Measurements from ENCODE around the gene KRT222.

Gene KRT222

DNA sequence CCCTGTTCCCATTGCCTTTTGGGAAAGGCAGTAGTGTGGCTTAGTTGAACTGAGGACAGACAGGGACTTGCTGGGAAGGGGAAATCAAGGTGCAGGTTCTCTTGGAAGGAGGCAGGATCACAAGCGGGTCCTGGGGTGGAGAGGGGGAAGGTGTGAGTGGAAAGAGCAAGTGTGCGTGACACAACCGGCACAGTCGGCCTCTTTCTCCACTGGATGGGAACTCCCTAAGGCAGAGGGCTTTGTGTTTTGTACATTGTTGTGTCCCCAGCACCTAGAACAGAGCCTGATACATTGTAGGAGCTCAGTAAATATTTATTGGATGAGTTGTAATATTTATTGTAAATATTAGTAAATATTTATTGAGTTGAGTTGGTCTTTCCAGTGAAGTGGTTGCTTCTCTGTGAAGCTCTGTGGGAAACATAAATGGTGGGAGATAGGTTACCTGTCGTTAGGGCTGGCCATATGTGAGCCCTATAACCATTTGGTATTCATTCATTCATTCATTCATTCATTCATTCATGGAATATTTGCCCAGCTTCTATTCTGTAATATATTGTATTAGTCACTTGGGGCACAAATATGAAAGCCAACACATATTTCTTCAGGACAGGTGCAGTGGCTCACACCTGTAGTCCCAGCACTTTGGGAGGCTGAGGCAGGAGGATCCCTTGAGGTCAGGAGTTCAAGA, 51.4 kb downstream of the KRT222 start:
- no peak for DNase-seq (ENCODE audit: low read depth in 2 of 2)
- no peak overlapping the region for H3K4me3 ChIP-seq (replicated peaks in 1 of 2; ENCODE audit: low read depth in 2 of 2, low read length in 2 of 2)
- TF ChIP-seq, protein P1, sequence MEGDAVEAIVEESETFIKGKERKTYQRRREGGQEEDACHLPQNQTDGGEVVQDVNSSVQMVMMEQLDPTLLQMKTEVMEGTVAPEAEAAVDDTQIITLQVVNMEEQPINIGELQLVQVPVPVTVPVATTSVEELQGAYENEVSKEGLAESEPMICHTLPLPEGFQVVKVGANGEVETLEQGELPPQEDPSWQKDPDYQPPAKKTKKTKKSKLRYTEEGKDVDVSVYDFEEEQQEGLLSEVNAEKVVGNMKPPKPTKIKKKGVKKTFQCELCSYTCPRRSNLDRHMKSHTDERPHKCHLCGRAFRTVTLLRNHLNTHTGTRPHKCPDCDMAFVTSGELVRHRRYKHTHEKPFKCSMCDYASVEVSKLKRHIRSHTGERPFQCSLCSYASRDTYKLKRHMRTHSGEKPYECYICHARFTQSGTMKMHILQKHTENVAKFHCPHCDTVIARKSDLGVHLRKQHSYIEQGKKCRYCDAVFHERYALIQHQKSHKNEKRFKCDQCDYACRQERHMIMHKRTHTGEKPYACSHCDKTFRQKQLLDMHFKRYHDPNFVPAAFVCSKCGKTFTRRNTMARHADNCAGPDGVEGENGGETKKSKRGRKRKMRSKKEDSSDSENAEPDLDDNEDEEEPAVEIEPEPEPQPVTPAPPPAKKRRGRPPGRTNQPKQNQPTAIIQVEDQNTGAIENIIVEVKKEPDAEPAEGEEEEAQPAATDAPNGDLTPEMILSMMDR (IDR thresholded peaks at IDR 0.05; ENCODE audit: low read depth, low read length) = no peak

DNA sequence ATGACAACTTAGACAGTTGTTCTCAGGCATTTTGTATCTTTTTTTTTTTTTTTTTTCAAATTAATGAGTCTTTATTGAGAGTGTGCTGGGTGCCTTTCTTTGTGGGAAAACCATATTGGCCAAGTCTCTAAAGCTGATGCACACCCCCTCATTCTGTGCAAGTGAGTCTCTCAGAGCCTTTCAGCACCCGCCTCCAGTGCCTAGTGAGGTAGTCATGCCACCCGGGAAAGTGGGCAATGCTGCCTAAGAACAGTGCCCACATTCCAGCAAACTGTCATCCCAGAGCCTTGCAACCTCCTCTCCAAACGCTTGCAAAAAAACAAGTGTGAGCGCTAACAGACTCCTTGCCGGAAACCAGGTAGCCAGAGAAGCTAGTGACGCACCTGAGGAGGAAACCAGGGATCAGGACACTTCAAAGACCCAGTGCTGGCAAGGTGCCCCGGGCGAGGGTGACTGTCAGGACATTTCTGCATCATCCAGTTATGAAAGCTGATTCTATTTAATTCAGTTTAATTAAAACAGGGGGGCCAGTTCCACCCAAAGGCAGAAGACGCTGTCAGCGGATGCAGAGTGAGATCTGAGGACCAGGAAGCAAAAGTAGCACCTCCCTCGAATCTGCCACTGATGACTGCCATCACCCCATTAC, 52.3 kb downstream of the KRT222 start:
- DNase-seq (ENCODE audit: low read depth in 2 of 2) = no peak
- TF ChIP-seq, protein P1 (IDR thresholded peaks at IDR 0.05; ENCODE audit: low read depth, low read length) = no peak
- no peak overlapping the region for H3K4me3 ChIP-seq (replicated peaks in 1 of 2; ENCODE audit: low read depth in 2 of 2, low read length in 2 of 2)

DNA sequence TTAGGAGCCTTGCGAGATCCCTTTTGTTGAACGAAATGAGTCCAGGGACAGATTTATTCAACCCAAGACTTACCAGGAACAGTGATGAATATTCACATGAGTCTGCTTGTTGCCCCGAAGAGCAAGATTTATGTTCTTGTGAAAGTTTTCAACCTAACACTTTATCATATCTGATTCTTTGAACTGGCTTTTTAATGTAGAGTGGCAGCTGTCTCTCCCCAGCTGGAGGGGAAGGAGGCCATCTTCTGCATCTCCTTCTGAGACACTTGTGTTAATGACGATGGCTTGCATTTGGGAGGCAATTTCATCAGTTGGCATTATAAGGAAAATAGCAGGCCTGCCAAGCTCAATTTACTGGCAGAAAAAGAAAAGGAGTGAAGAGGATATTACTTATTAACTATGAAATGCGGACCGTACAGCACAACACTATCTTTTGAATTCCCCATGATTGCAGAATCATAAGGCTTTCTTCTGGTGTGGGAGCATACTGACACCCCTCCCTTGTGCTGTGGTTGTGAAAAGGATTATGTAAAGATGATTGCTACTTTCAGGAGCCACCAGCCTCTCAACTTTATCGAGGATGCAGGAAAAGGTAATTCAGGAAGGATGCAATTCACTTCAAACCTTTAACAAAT, 53.0 kb downstream of the KRT222 start:
- TF ChIP-seq, protein P1 (IDR thresholded peaks at IDR 0.05; ENCODE audit: low read depth, low read length) = no peak
- DNase-seq (ENCODE audit: low read depth in 2 of 2) = no peak
- no peak overlapping the region for H3K4me3 ChIP-seq (replicated peaks in 1 of 2; ENCODE audit: low read depth in 2 of 2, low read length in 2 of 2)

DNA sequence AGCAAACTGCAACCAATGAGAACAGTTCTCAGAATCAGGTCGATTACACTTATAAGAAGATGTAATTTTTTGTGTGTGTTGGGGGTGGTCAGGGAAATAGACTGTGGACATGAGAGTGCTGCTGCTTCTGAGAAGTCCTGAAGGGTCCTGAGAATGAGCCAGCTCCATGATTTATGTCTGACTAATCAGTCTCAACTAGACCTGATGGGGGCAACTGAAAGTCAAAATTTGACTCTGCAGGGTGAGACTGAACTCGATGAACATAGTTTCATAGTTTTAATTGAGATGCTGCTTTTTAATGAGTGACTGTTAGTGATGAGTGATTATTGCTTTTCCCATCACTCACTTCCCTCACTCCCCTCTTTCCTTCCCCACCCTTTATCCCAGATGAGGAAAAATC, 54.6 kb downstream of the KRT222 start:
- TF ChIP-seq, protein P1 (IDR thresholded peaks at IDR 0.05; ENCODE audit: low read depth, low read length) = no peak
- no peak for DNase-seq (ENCODE audit: low read depth in 2 of 2)
- H3K4me3 ChIP-seq (replicated peaks in 1 of 2; ENCODE audit: low read depth in 2 of 2, low read length in 2 of 2) = no peak overlapping the region

DNA sequence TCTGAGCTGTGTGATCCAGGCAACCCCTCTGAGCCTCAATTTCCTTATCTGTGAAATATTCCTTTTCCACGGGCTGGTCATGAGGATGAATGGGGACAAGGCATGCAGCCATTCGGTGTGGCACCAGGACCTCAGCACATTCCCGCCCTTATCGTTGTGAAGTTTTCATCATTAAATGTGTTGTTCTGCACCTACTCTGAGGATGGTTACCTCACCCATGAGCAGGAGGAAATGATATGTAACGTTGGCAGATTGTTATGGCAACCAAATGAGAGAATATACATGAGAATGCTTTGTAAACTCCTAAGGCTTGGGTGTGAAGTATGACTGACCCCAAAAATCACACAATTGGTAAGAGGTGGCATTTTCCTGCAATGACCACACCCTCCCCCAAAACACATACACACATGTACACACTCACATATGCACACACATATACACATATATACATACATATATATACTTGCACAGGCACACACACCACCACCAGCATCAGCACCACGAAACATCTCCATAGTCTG, 56.9 kb downstream of the KRT222 start:
- H3K4me3 ChIP-seq (replicated peaks in 1 of 2; ENCODE audit: low read depth in 2 of 2, low read length in 2 of 2) = no peak overlapping the region
- TF ChIP-seq, protein P1 (IDR thresholded peaks at IDR 0.05; ENCODE audit: low read depth, low read length) = no peak
- no peak for DNase-seq (ENCODE audit: low read depth in 2 of 2)

DNA sequence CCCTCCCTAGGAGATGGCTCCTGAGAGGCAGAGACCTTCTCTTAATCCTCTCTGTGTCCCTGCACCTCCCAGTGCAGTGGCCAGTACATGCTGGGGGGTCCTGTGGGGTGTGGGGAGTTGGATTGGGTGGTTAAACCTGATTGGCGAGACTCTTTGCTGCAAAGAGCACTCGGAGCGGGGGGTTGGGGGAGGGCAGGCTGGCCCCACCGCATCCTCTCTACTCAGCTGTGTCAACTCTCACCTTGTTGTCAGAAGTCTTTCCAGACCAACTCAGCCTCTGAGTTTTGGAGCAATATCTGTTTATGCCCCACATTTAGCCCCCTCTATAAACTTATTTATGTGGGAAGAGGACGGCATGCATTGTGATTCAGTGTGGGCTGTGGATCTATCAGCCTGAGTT, 57.3 kb downstream of the KRT222 start:
- no peak for DNase-seq (ENCODE audit: low read depth in 2 of 2)
- TF ChIP-seq, protein P1 (IDR thresholded peaks at IDR 0.05; ENCODE audit: low read depth, low read length) = no peak
- H3K4me3 ChIP-seq (replicated peaks in 1 of 2; ENCODE audit: low read depth in 2 of 2, low read length in 2 of 2) = no peak overlapping the region
